Activated naive CD8-positive, alpha-beta T cell treated with anti-CD3 and anti-CD28 coated beads, Interleukin-2, amount 50 U/mL, for 24 hours (primary cell): ENCODE data around the gene ACTN3.

Experiments
- ATAC-seq: fragments of 150-1000 bp; cut with Tn5 transposase; one replicate; pipeline ENCODE4 v1.10.0; 2021
- DNase-seq: peaks from one replicate; pipeline ENCODE4 v3.0.0; 2021
- H3K27ac Mint-ChIP-seq: one replicate; pipeline ENCODE4 v1.8.0; 2021; ENCODE audit warnings: mild to moderate bottlenecking, mixed read lengths
- H3K27me3 Mint-ChIP-seq: one replicate; pipeline ENCODE4 v1.8.0; 2021; ENCODE audit warnings: mixed read lengths
- H3K36me3 Mint-ChIP-seq: one replicate; pipeline ENCODE4 v1.8.0; 2021; ENCODE audit warnings: low read depth, mixed read lengths
- H3K4me1 Mint-ChIP-seq: one replicate; pipeline ENCODE4 v1.8.0; 2021; ENCODE audit warnings: mixed read lengths
- H3K4me3 Mint-ChIP-seq: one replicate; pipeline ENCODE4 v1.8.0; 2021; ENCODE audit warnings: mild to moderate bottlenecking, moderate library complexity, mixed read lengths
- H3K9me3 Mint-ChIP-seq: one replicate; pipeline ENCODE4 v1.8.0; 2021; ENCODE audit warnings: mixed read lengths

Gene ACTN3

DNA sequence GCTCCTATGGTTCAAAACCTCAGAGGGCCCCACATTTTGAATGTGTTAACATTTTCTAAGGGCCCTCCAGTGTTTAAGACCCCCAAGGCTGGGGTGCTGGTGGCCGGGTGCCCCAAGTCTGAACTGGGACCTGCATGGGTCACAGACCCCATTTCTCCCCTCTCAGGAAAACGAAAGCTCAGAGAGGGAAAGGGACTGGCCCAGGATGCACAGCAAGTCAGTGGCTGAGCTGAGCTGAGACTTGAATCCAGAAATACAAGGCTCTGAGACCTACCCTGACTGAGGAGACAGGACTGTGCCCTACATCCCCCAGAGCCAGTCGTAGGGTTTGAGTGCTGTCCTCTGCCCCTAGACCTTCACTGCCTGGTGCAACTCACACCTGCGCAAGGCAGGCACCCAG is 4.2 kb downstream of the ACTN3 start:
- peaks cover 2% of the 10 kb centered on the region for H3K4me1 Mint-ChIP-seq
- no peak overlapping the region for H3K27ac Mint-ChIP-seq
- H3K36me3 Mint-ChIP-seq: no peaks in the 10 kb centered on the region
- DNase-seq (no peak), ATAC-seq (no peak)
- H3K9me3 Mint-ChIP-seq: no peaks in the 10 kb centered on the region
- H3K4me3 Mint-ChIP-seq: no peak overlapping the region
- H3K27me3 Mint-ChIP-seq: no peaks in the 10 kb centered on the region

DNA sequence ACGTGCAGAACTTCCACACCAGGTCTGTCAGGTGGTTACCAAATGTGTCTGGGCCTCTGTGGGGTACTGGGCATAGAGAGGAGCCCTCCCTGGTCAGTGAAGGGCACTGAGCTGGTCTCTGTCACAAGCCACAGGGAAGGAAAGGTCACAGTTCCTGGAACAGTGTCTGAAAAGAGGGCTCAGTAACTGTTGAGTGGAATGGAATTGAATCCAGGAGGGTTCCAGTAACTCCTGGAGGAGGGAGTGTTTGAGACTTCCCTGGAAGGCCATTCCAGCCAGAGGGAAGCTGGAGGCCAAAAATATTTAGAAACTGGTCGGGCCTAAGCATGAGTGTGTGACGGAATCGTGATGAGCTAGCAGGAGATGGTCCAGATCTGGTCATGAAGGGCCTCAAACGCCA is 7.9 kb downstream of the ACTN3 start:
- Mint-ChIP-seq H3K36me3 (no peaks in the 10 kb centered on the region), H3K9me3 (no peaks in the 10 kb centered on the region), H3K27me3 (peaks cover 20% of the 10 kb centered on the region), H3K4me1 (peaks cover 6% of the 10 kb centered on the region), H3K4me3 (no peak overlapping the region), H3K27ac (no peak overlapping the region)
- ATAC-seq (no peak), DNase-seq (no peak)

DNA sequence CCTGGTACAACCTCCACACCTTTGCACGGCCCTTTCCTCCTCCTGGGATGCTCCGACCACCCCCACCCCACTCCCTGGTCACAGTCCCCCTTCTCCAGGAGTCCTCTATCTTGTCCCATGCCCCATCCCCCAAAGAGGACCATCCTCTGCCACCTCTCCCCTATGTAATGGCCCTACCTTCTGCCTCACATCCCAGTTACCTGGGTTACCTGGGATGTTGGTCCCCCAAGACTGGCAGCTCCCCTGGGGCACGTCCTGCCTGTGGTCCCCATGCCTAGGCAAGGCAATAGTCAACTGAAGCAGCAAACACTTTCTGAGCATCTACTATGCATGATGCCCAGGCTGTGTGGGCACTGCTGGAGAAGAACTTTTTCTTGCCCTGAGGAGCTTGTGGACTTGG is 8.7 kb downstream of the ACTN3 start:
- no peaks in the 10 kb centered on the region for H3K9me3 Mint-ChIP-seq

DNA sequence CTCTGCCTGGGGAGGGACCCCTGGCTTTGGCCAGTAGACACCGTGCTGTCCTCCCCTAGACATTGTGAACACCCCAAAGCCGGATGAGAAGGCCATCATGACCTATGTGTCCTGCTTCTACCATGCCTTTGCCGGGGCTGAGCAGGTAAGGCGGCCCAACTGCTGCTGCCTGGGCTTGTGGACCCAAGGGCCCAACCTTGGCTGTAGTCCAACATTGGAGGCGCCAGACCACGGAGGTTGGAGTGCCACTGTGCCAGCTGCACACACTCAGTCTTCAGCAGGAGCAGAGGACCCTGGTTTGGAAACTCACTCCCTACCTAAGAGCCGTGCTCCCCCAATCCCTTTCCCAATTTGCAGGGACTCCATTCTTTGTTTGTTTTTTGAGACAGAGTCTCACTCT is 9.4 kb downstream of the ACTN3 start:
- no peak overlapping the region for H3K27ac Mint-ChIP-seq
- no peak for ATAC-seq
- no peaks in the 10 kb centered on the region for H3K9me3 Mint-ChIP-seq
- H3K36me3 Mint-ChIP-seq: no peaks in the 10 kb centered on the region
- H3K4me3 Mint-ChIP-seq: no peak overlapping the region
- peaks cover 22% of the 10 kb centered on the region for H3K27me3 Mint-ChIP-seq
- DNase-seq: no peak
- H3K4me1 Mint-ChIP-seq: peaks cover 6% of the 10 kb centered on the region

More for the DNA sequence above, 8.7 kb downstream of the ACTN3 start:
- Mint-ChIP-seq H3K36me3 (no peaks in the 10 kb centered on the region), H3K4me1 (peaks cover 6% of the 10 kb centered on the region), H3K27me3 (peaks cover 20% of the 10 kb centered on the region), H3K4me3 (no peak overlapping the region), H3K27ac (no peak overlapping the region)
- ATAC-seq (no peak), DNase-seq (no peak)

DNA sequence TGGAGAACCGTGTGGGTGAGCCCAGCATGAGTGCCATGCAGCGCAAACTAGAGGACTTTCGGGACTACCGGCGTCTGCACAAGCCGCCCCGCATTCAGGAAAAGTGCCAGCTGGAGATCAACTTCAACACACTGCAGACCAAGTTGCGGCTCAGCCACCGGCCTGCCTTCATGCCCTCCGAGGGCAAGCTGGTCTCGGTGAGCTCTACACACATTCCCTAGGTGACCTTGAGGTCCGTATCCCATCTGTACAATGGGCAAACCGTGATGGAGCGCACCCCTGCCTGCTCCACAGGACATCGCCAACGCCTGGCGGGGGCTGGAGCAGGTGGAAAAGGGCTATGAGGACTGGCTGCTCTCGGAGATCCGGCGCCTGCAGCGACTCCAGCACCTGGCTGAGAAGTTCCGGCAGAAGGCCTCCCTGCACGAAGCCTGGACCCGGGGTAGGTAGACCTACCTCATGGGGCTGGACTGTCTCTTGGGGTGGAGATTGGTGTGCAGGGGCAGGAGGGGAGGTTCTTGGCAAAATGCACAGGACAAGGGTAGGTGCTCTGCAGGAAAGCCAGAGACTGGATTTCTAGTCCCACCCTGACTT is 11.1 kb downstream of the ACTN3 start:
- DNase-seq: no peak
- Mint-ChIP-seq H3K27me3 (peaks cover 22% of the 10 kb centered on the region), H3K4me1 (peaks cover 6% of the 10 kb centered on the region), H3K4me3 (no peak overlapping the region), H3K9me3 (no peaks in the 10 kb centered on the region), H3K27ac (no peak overlapping the region), H3K36me3 (no peaks in the 10 kb centered on the region)
- ATAC-seq: no peak

DNA sequence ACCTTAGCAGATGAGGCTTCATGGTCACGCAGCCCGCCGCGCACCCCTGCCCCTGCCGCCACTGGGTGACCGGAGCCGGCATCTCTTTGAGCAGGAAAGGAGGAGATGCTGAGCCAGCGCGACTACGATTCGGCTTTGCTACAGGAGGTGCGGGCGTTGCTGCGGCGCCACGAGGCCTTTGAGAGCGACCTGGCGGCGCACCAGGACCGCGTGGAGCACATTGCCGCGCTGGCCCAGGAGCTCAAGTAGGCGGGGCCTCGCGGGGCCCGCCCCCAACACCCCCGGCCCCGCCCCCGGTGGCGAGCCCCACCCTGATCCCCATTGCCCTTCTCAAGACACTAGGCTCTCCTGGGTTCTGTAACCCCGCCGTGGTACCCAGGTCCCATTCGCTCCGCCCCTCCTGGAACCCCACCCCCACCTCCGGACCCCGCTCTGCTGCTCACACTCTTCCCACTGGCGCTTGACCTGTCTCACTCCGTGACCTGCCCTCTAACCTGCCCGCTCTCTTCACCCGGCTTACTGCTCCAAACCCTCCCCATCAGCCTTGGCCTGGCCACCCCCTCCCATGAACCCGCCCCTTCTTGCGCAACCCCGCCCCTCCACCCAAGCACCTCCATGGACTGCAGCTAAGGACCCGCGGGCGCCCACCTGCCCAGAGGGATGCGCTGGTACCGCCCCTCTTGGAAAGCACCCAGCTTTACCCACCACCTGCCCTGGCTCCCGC is 12.6 kb downstream of the ACTN3 start:
- Mint-ChIP-seq H3K4me1 (peaks cover 6% of the 10 kb centered on the region), H3K4me3 (no peak overlapping the region), H3K27ac (no peak overlapping the region)

DNA sequence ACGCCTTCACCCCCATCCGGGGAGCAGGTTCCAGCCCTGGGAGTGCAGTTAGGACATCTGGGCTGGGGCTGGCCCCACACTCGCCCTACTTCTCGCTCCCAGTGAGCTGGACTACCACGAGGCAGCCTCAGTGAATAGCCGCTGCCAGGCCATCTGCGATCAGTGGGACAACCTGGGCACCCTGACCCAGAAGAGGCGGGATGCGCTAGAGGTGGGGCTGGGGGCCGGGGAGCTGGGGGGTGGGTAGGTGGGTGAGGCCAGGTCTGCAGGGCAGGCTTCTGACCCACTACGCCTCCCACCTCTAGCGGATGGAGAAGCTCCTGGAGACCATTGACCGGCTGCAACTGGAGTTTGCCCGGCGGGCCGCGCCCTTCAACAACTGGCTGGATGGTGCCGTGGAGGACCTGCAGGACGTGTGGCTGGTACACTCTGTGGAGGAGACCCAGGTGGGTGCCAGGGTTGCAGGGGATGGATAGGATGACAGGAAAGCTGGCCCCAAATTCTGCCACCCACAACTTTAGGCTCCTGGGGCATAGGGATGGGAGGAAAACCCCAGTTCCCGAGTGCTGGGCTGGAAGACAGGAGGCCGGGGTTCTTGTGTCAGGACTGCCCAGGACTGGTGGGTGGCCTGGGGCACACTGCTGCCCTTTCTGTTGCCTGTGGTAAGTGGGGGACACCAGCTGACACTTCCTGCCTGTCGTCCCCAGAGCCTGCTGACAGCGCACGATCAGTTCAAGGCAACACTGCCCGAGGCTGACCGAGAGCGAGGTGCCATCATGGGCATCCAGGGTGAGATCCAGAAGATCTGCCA is 13.4 kb downstream of the ACTN3 start:
- peaks cover 22% of the 10 kb centered on the region for H3K27me3 Mint-ChIP-seq
- H3K4me1 Mint-ChIP-seq: peaks cover 6% of the 10 kb centered on the region
- H3K9me3 Mint-ChIP-seq: no peaks in the 10 kb centered on the region
- no peaks in the 10 kb centered on the region for H3K36me3 Mint-ChIP-seq
- DNase-seq (no peak), ATAC-seq (no peak)
- no peak overlapping the region for H3K4me3 Mint-ChIP-seq
- H3K27ac Mint-ChIP-seq: no peak overlapping the region

More for the DNA sequence above, 12.6 kb downstream of the ACTN3 start:
- Mint-ChIP-seq H3K27me3 (peaks cover 22% of the 10 kb centered on the region), H3K9me3 (no peaks in the 10 kb centered on the region), H3K36me3 (no peaks in the 10 kb centered on the region)
- DNase-seq (no peak), ATAC-seq (no peak)

DNA sequence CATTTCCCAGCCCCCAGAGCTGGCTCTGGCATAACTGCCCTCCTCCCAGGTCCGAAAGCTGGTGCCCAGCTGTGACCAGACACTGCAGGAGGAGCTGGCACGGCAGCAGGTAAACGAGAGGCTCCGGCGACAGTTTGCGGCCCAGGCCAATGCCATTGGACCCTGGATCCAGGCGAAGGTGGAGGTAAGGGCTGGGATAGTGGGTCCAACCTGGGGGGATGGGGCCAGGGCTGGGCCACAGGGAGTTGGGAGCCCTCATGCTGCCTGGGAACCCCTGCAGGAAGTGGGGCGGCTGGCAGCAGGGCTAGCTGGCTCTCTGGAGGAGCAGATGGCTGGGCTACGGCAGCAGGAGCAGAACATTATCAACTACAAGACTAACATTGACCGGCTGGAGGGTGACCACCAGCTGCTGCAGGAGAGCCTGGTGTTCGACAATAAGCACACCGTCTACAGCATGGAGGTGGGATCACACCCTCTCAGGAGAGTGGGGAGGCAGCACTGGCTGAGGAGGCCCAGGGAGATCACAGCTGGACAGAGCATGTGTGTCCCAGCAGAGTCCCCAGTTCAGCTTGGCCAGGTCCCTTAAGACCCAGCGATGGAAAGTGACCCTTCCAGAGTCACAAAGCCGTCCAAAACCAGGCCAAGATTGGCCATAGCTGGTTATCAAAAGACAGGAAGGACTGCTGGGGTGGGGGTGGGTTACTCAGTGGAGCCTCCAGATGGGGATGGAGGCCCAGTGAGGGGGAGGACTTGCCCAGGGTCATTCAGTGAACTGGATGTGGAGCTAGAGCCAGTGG is 14.7 kb downstream of the ACTN3 start:
- Mint-ChIP-seq H3K9me3 (no peaks in the 10 kb centered on the region), H3K36me3 (no peaks in the 10 kb centered on the region), H3K4me3 (no peak overlapping the region), H3K27ac (no peak overlapping the region), H3K27me3 (peaks cover 22% of the 10 kb centered on the region), H3K4me1 (peaks cover 6% of the 10 kb centered on the region)
- DNase-seq (no peak), ATAC-seq (no peak)

DNA sequence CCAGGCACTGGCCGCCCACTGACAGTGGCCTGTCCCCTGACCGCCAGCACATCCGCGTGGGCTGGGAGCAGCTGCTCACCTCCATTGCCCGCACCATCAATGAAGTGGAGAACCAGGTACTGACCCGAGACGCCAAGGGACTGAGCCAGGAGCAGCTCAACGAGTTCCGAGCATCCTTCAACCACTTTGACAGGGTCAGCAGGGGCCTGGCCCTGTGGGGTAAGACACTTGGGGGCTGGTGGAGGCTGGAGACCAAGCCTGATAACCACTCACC is 15.2 kb downstream of the ACTN3 start:
- no peaks in the 10 kb centered on the region for H3K36me3 Mint-ChIP-seq
- ATAC-seq (no peak), DNase-seq (no peak)
- H3K27ac Mint-ChIP-seq: no peak overlapping the region
- no peaks in the 10 kb centered on the region for H3K9me3 Mint-ChIP-seq
- no peak overlapping the region for H3K4me3 Mint-ChIP-seq
- H3K27me3 Mint-ChIP-seq: peaks cover 22% of the 10 kb centered on the region
- peaks cover 6% of the 10 kb centered on the region for H3K4me1 Mint-ChIP-seq

DNA sequence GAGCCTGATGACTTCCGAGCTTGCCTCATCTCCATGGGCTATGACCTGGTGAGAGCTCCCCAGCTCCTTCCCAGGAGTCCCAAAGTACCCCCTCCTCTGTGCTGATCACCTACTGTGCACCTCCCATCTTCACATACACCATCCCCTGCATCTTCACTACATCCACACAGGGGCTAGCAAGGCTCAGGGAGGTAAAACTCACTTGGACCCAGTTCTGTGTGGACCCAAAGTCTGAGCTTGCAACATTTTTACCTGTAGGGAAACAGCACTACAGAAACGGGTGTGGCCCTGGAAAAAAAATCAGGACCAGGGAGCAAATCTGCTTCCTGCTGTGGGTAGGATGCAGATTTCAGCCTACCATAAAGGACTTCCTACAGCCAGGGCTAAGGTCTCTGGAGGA is 15.6 kb downstream of the ACTN3 start:
- Mint-ChIP-seq H3K4me3 (no peak overlapping the region), H3K27me3 (peaks cover 20% of the 10 kb centered on the region), H3K4me1 (peaks cover 8% of the 10 kb centered on the region), H3K27ac (no peak overlapping the region), H3K36me3 (no peaks in the 10 kb centered on the region), H3K9me3 (no peaks in the 10 kb centered on the region)
- no peak for DNase-seq
- ATAC-seq: no peak

DNA sequence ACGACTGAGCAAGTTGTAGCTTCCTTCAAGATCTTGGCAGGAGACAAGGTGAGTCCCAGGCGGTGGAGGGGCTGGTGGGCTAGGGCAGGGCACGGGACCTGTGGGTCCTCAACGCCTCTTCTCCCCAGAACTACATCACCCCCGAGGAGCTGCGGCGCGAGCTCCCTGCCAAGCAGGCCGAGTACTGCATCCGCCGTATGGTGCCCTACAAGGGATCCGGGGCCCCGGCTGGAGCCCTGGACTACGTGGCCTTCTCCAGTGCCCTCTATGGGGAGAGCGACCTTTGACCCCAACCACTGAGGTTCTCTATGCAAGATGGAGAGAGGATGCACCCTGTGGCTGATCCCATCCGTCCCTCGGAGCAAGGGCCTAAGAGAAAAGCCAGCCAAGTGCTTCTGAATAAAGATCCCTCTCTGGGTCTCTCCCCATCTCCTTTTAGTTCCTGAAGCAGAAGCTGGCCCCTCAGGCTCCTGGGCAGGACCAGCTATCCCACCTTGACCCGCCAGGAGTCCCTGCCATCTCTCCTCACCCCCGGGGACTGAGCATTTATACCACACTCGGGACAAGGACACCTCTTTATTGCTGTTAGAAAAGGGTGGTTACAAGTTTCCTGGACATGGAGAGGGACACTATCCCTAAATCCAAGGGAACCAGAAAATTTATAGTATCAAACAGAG is 16.3 kb downstream of the ACTN3 start:
- H3K4me1 Mint-ChIP-seq: peaks cover 12% of the 10 kb centered on the region
- no peaks in the 10 kb centered on the region for H3K9me3 Mint-ChIP-seq
- ATAC-seq: no peak
- H3K27me3 Mint-ChIP-seq: peaks cover 16% of the 10 kb centered on the region
- H3K27ac Mint-ChIP-seq: no peak overlapping the region
- H3K4me3 Mint-ChIP-seq: no peak overlapping the region
- no peaks in the 10 kb centered on the region for H3K36me3 Mint-ChIP-seq
- DNase-seq: no peak

DNA sequence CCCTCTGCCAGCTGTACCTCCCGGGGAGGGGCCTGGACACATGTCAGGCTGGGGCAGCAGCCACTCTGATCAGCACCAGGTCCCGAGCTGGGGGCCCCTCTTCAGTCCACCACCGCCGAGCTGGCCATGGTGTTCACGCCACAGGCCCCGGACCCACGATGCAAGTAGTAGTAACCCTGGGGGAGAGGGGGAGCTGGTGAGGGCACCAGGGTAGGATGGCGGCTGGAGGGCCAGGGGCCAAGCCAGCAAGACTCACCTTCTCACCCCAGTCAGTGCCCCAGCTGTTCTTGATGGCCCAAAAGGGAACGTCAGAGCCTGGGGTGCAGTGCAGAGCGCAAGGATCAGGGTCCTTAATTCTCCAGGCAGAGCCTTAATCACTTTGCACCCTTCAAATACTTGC is 17.1 kb downstream of the ACTN3 start:
- ATAC-seq (no peak), DNase-seq (no peak)
- H3K9me3 Mint-ChIP-seq: no peaks in the 10 kb centered on the region
- peaks cover 11% of the 10 kb centered on the region for H3K27me3 Mint-ChIP-seq
- H3K4me3 Mint-ChIP-seq: no peak overlapping the region
- H3K27ac Mint-ChIP-seq: no peak overlapping the region
- no peaks in the 10 kb centered on the region for H3K36me3 Mint-ChIP-seq
- peaks cover 13% of the 10 kb centered on the region for H3K4me1 Mint-ChIP-seq

DNA sequence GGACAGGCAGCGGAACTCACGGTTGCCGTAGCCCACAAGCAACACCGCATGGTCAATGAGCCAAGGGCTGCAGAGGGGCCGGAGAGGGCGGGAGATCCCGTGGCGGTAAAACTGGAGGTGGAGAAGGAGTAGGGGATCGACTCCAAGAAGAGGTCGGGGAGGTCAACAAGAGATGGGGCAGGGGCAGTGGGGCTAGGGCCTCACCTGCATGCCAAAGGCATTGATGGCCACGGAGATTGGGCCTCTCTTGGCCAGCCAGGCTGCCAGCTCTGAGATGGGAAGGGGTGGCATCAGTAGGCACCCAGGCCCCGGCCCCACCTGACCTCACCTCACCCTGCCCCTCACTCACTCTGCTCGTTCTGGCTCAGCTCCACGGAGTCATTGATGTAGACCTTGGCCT is 17.8 kb downstream of the ACTN3 start:
- Mint-ChIP-seq H3K4me1 (peaks cover 12% of the 10 kb centered on the region), H3K27ac (no peak overlapping the region), H3K36me3 (no peaks in the 10 kb centered on the region), H3K9me3 (no peaks in the 10 kb centered on the region), H3K27me3 (peaks cover 7% of the 10 kb centered on the region), H3K4me3 (no peak overlapping the region)
- ATAC-seq (no peak), DNase-seq (no peak)

DNA sequence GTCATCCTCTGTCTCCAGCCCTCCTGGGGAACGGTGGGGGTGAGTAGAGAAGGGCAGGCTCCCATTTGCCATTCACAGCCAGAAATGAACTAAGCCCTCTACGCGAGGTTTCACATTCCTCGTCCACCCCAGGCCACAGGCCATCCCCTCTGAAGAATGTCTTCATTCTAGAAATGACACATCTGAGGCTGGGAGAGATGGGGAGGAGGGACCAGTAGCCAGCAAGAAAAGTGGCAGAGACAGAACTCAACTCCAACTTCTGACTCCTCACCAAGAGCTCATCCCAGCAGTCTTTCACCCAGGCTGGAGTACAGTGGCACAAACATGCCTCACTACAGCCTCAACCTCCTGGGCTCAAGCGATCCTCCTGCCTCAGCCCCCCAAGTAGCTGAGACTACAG is 18.3 kb downstream of the ACTN3 start:
- Mint-ChIP-seq H3K27me3 (peaks cover 7% of the 10 kb centered on the region), H3K36me3 (no peaks in the 10 kb centered on the region), H3K27ac (no peak overlapping the region), H3K4me1 (peaks cover 12% of the 10 kb centered on the region), H3K9me3 (no peaks in the 10 kb centered on the region), H3K4me3 (no peak overlapping the region)
- no peak for DNase-seq
- no peak for ATAC-seq
